ENCODE data around the gene KRT14.
"Not testable (repeated sequence)": the region's sequence is repeated elsewhere in the genome, so short reads cannot be mapped to it uniquely, and the experiment has no call there.

Gene KRT14

GRCh38 chr17:41621435-41621817, 34.7 kb upstream of the KRT14 start:
- DNase-seq (ENCODE audit: low read depth); H3K36me3 ChIP-seq (ENCODE audit: control insufficient read depth, insufficient read depth, low read length, severe bottlenecking); H3K9ac ChIP-seq (ENCODE audit: low read length); H3K9me3 ChIP-seq (ENCODE audit: control insufficient read depth, low read length); H3K4me1 ChIP-seq (ENCODE audit: control insufficient read depth, insufficient read depth, low read length); H3K4me3 ChIP-seq (ENCODE audit: low read length): not testable (repeated sequence)
- peaks cover 23% of the 10 kb centered on the region for H3K27me3 ChIP-seq (replicated peaks; ENCODE audit: control insufficient read depth, insufficient read depth, low read length)

DNA sequence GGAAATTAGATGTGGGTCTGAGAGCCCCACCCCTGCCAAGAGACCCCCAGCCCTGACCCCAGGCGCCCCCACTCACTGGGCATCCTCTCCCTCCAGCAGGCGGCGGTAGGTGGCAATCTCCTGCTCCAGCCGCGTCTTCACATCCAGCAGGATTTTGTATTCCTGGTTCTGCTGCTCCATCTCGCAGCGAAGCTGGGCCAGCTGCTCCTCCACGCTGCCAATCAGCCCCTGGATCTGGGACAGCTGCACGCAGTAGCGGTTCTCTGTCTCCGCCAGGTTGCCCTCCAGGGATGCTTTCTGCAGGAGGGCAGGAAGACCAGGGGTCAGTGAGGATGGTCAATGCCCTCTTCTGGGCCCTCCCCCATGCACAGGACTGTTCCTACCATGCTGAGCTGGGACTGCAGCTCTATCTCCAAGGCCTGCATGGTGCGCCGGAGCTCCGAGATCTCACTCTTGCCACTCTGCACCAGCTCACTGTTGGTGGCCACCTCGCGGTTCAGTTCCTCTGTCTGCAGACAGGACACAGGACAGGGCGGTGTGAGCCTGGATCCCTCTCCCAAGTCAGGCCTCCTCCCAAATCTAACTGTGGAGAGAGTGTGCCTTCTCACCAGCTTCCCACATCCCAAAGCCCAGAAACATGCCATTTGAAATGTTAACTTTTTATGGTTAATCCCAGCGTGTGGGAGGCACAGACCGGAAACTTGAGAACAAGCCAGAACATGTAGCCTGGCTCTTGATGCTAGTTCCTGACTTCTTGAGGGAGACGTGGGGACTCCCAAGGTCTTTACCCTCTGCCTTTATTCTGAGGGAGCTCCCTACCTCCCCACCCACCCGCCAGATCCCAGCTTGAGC, 34.1 kb upstream of the KRT14 start:
- Histone ChIP-seq H3K4me1 (ENCODE audit: control insufficient read depth, insufficient read depth, low read length) (no peaks in the 10 kb centered on the region), H3K27me3 (replicated peaks; ENCODE audit: control insufficient read depth, insufficient read depth, low read length) (peaks cover 25% of the 10 kb centered on the region), H3K9me3 (ENCODE audit: control insufficient read depth, low read length) (no peaks in the 10 kb centered on the region), H3K9ac (ENCODE audit: low read length) (no peak overlapping the region), H3K36me3 (ENCODE audit: control insufficient read depth, insufficient read depth, low read length, severe bottlenecking) (no peaks in the 10 kb centered on the region), H3K4me3 (ENCODE audit: low read length) (no peak overlapping the region)
- peak; percentile 8 for DNase-seq (ENCODE audit: low read depth)

DNA sequence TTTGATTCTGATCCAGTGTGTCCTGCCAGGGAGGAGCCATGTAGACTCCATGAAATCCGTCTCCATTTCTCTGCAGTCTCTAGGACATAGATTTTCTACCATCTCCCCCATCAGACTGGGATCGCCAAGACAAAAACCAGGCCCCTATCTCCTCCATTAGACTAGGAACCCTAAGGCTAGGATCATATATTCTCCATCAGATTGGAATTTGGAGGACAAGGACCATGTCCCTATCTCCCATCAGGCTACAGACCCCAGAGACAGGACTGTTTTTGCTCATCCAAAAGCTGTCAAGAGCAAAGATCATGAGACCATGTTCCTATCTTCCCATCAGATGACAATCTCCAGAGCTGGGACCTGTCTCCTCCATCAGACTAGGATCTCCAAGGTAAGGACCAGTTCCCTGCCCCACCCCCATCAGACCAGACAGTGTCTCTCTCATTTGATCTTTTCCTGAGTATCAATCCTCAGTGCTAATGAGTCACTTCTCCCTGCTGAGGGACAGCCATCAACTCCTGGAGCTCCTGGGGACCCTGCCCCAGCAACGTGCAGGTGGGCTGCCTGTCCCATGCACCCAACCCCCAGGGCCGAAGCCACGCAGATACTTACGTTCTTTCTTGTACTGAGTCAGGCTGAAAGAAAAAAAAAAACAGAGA, 33.4 kb upstream of the KRT14 start:
- not testable (repeated sequence) for H3K9me3 ChIP-seq (ENCODE audit: control insufficient read depth, low read length); H3K9ac ChIP-seq (ENCODE audit: low read length); H3K4me3 ChIP-seq (ENCODE audit: low read length); H3K36me3 ChIP-seq (ENCODE audit: control insufficient read depth, insufficient read depth, low read length, severe bottlenecking); DNase-seq (ENCODE audit: low read depth); H3K4me1 ChIP-seq (ENCODE audit: control insufficient read depth, insufficient read depth, low read length)
- H3K27me3 ChIP-seq (replicated peaks; ENCODE audit: control insufficient read depth, insufficient read depth, low read length): peaks cover 27% of the 10 kb centered on the region

DNA sequence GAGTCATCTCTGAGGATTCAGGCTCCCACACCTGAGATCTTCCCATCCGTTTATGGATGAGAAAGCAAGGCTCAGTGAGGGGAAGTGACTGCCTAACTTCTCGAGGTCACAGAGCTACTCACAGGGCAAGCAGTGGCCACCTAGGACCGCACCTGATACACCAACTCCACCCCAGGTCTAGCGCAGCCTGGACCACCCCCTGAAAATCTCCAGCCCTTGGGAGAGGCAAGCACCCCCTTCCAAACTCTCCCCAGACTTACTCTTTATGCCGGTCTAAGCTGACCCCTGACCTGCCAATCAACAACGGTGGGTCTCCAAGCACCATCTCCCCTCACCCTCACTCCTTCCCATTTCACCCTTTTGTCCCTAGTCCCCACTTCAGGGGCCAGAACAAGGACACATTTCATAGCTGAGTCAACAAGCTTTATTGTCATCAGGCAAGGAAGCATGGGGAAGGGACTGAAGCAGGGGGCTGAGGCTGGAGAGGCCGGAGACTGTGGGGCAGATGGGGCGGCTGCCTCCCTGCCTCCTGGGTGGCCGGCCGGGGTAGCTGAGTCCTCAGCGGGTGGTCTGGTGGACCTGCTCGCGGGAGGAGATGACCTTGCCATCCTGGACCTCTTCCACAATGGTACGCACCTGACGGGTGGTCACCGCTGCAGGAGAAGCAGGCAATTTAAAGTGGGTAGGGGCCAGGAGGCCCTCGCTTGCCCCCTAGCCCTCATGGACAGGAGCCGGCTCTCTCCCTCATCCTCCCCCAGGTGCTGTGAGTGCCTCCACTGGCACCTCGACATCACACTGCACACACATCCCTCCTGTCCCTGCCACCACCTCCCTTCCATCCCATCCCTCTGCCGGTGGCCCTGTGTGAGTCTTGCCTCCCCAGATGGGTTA, 32.6 kb upstream of the KRT14 start:
- no peak for DNase-seq (ENCODE audit: low read depth)
- Histone ChIP-seq H3K9me3 (ENCODE audit: control insufficient read depth, low read length) (no peaks in the 10 kb centered on the region), H3K9ac (ENCODE audit: low read length) (no peak overlapping the region), H3K36me3 (ENCODE audit: control insufficient read depth, insufficient read depth, low read length, severe bottlenecking) (no peaks in the 10 kb centered on the region), H3K4me1 (ENCODE audit: control insufficient read depth, insufficient read depth, low read length) (no peaks in the 10 kb centered on the region), H3K4me3 (ENCODE audit: low read length) (no peak overlapping the region), H3K27me3 (replicated peaks; ENCODE audit: control insufficient read depth, insufficient read depth, low read length) (peaks cover 24% of the 10 kb centered on the region)

DNA sequence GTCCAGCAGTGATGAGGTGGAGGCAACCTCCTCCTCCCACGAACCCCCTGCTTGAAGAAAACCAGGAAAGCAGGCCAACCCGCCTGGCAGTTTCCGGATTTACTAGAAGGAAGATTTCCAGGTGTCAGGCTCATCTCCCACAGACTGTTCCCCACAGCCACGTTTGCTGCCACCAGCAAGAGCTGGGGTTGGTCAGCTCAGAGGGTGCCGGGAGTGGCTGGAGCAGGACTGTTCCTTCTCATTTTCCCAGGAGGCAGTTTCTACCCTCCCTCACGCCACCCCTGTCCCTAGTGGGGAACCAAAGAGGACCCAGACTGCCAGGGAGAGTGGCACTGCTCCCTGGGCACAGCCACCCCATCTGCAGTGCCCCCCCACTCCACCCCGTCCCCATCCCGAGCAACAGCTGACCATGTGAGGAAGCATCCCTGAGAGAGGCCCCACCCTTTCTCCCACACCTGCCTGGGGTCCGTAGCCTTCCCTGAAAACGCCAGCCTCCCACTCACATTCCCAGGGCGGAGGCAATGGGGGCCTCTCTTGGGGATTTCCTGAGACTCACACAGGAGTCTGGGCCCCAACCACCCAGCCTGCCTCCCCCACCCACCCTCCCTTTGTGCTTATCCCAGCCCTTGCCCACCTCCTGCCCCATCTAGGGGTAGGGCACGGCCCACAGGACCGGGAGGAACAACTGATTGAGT, 31.8 kb upstream of the KRT14 start:
- H3K36me3 ChIP-seq (ENCODE audit: control insufficient read depth, insufficient read depth, low read length, severe bottlenecking): no peaks in the 10 kb centered on the region
- H3K9ac ChIP-seq (ENCODE audit: low read length): no peak overlapping the region
- H3K27me3 ChIP-seq (replicated peaks; ENCODE audit: control insufficient read depth, insufficient read depth, low read length): peaks cover 24% of the 10 kb centered on the region
- DNase-seq (ENCODE audit: low read depth): no peak
- H3K4me1 ChIP-seq (ENCODE audit: control insufficient read depth, insufficient read depth, low read length): no peaks in the 10 kb centered on the region
- no peaks in the 10 kb centered on the region for H3K9me3 ChIP-seq (ENCODE audit: control insufficient read depth, low read length)
- no peak overlapping the region for H3K4me3 ChIP-seq (ENCODE audit: low read length)

- H3K36me3 ChIP-seq (ENCODE audit: control insufficient read depth, insufficient read depth, low read length, severe bottlenecking): no peaks in the 10 kb centered on the region
- no peaks in the 10 kb centered on the region for H3K9me3 ChIP-seq (ENCODE audit: control insufficient read depth, low read length)
- H3K4me3 ChIP-seq (ENCODE audit: low read length): no peak overlapping the region
- peaks cover 24% of the 10 kb centered on the region for H3K27me3 ChIP-seq (replicated peaks; ENCODE audit: control insufficient read depth, insufficient read depth, low read length)
- H3K9ac ChIP-seq (ENCODE audit: low read length): no peak overlapping the region
- DNase-seq (ENCODE audit: low read depth): no peak
- H3K4me1 ChIP-seq (ENCODE audit: control insufficient read depth, insufficient read depth, low read length): peaks cover 5% of the 10 kb centered on the region
Observed at GRCh38 chr17:41617698-41618097, 31.0 kb upstream of the KRT14 start.

- H3K4me3 ChIP-seq (ENCODE audit: low read length): no peak overlapping the region
- no peaks in the 10 kb centered on the region for H3K9me3 ChIP-seq (ENCODE audit: control insufficient read depth, low read length)
- peaks cover 9% of the 10 kb centered on the region for H3K4me1 ChIP-seq (ENCODE audit: control insufficient read depth, insufficient read depth, low read length)
- no peaks in the 10 kb centered on the region for H3K36me3 ChIP-seq (ENCODE audit: control insufficient read depth, insufficient read depth, low read length, severe bottlenecking)
- no peak overlapping the region for H3K9ac ChIP-seq (ENCODE audit: low read length)
- peaks cover 24% of the 10 kb centered on the region for H3K27me3 ChIP-seq (replicated peaks; ENCODE audit: control insufficient read depth, insufficient read depth, low read length)
- no peak for DNase-seq (ENCODE audit: low read depth)
Observed at GRCh38 chr17:41617136-41617535, 30.4 kb upstream of the KRT14 start.

DNA sequence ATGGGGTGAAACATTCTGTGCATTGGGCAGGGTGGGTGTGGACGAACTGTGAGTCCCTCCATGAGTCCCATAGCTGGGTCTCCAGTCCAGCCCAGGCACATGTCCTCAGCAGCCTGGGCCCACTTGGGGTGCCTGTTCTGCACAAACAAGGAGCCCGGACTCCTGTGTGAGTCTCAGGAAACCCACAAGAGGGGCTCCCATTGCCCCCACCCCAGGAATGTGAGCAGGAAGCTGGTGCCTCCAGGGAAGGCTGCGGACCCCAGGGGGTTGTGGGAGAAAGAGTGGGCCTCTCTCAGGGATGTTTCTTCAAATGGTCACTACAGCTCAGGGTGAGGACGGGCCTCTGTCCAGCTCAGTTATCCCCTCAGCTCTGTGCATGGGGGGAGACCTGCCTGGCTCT, 29.8 kb upstream of the KRT14 start:
- not testable (repeated sequence) for DNase-seq (ENCODE audit: low read depth); H3K4me3 ChIP-seq (ENCODE audit: low read length); H3K9ac ChIP-seq (ENCODE audit: low read length); H3K9me3 ChIP-seq (ENCODE audit: control insufficient read depth, low read length); H3K36me3 ChIP-seq (ENCODE audit: control insufficient read depth, insufficient read depth, low read length, severe bottlenecking); H3K4me1 ChIP-seq (ENCODE audit: control insufficient read depth, insufficient read depth, low read length)
- H3K27me3 ChIP-seq (replicated peaks; ENCODE audit: control insufficient read depth, insufficient read depth, low read length): peaks cover 24% of the 10 kb centered on the region

GRCh38 chr17:41615454-41615853, 28.8 kb upstream of the KRT14 start:
- no peaks in the 10 kb centered on the region for H3K9me3 ChIP-seq (ENCODE audit: control insufficient read depth, low read length)
- no peak overlapping the region for H3K4me3 ChIP-seq (ENCODE audit: low read length)
- no peak for DNase-seq (ENCODE audit: low read depth)
- H3K36me3 ChIP-seq (ENCODE audit: control insufficient read depth, insufficient read depth, low read length, severe bottlenecking): no peaks in the 10 kb centered on the region
- peaks cover 9% of the 10 kb centered on the region for H3K4me1 ChIP-seq (ENCODE audit: control insufficient read depth, insufficient read depth, low read length)
- peaks cover 27% of the 10 kb centered on the region for H3K27me3 ChIP-seq (replicated peaks; ENCODE audit: control insufficient read depth, insufficient read depth, low read length)
- no peak overlapping the region for H3K9ac ChIP-seq (ENCODE audit: low read length)

DNA sequence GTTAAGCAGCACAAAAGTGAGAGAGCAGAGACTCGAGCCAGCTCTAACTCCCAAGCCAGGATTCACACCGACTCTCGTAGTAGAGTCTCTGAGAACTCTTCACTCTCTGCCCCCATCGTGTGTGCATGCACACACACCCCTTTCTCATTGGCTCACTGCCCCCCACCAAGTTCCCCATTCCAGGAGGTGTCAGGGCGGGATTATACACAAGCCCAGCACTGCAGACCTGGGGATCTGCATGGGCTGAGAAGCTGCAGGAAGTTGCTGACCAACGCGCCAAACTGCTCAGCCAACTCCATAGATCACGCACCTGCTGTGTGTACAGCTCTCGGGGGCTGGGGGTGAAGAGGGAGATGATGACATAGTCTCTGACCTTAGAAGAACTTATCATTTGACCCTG, 28.1 kb upstream of the KRT14 start:
- not testable (repeated sequence) for H3K9me3 ChIP-seq (ENCODE audit: control insufficient read depth, low read length); H3K9ac ChIP-seq (ENCODE audit: low read length); H3K4me3 ChIP-seq (ENCODE audit: low read length); H3K4me1 ChIP-seq (ENCODE audit: control insufficient read depth, insufficient read depth, low read length); H3K36me3 ChIP-seq (ENCODE audit: control insufficient read depth, insufficient read depth, low read length, severe bottlenecking); DNase-seq (ENCODE audit: low read depth)
- peaks cover 30% of the 10 kb centered on the region for H3K27me3 ChIP-seq (replicated peaks; ENCODE audit: control insufficient read depth, insufficient read depth, low read length)

DNA sequence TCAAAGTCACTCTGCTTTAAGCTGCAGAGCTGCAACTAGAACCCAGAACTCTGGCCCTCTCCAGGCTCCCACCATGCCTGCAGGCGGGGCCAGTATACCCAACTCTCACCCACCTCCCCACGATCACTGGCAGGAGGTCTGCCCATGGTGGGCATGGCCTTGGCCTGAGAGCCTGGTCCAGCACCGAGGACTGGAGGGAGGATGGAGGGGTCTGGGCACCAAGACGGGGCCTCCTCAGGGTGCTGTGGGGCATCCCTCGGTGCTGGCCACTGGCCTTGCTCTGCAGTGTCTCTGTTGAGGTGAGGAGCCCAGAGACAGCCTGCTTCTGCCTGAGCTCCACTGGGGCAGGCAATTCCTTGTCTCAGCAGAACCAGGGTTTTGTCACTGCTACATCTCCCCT, 27.4 kb upstream of the KRT14 start:
- H3K27me3 ChIP-seq (replicated peaks; ENCODE audit: control insufficient read depth, insufficient read depth, low read length): peaks cover 31% of the 10 kb centered on the region
- H3K4me1 ChIP-seq (ENCODE audit: control insufficient read depth, insufficient read depth, low read length): peaks cover 9% of the 10 kb centered on the region
- H3K36me3 ChIP-seq (ENCODE audit: control insufficient read depth, insufficient read depth, low read length, severe bottlenecking): no peaks in the 10 kb centered on the region
- no peak overlapping the region for H3K4me3 ChIP-seq (ENCODE audit: low read length)
- no peak for DNase-seq (ENCODE audit: low read depth)
- H3K9me3 ChIP-seq (ENCODE audit: control insufficient read depth, low read length): no peaks in the 10 kb centered on the region
- H3K9ac ChIP-seq (ENCODE audit: low read length): no peak overlapping the region

All from adipocyte (in vitro differentiated cells).